GM12891 (cell line): ENCODE measurements around the gene TMCC1.
"Not testable (repeated sequence)": the region's sequence is repeated elsewhere in the genome, so short reads cannot be mapped to it uniquely, and the experiment has no call there.

Experiments
- POLR2A ChIP-seq: IDR thresholded peaks from 2 replicates; pipeline ENCODE4 v1.6.1; 2011; ENCODE audit warnings: low read depth, low read length, control low read depth
- POLR2AphosphoS5 ChIP-seq: IDR thresholded peaks from 2 replicates; pipeline ENCODE4 v1.6.1; 2011; ENCODE audit warnings: low read depth, low read length, control low read depth

DNA sequence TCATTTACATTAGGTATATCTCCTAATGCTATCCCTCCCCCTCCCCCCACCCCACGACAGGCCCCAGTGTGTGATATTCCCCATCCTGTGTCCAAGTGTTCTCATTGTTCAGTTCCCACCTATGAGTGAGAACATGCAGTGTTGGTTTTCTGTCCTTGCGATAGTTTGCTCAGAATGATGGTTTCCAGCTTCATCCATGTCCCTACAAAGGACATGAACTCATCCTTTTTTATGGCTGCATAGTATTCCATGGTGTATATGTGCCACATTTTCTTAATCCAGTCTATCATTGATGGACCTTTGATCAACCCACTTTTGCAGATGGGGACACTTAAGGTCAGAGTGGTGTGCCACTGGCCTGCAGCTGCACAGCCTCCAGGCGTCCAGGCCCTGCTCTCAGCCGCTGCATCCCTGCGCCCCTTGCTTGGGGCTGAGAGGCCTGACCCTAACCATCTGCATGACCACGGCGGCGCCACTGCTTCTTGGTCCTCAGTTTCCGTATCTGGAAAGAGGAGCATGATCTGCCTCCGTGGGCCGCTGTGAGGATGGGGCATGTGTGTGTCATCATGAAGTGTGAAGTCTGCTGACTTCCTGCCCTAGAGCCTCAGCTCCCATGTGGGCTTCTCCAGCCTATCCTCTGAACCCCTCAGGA is 282.6 kb downstream of the TMCC1 start:
- not testable (repeated sequence) for TF ChIP-seq POLR2A, POLR2AphosphoS5
